HepG2 (cell line): ENCODE results near the gene CTIF. TPM values are rescaled to one million over a fixed set of nuclear protein-coding genes. Genes with fewer than 3 reads are reported as not detected.

Experiments
- CENPX ChIP-seq: sonication (generic); formaldehyde crosslinking; IDR thresholded peaks from 2 replicates; pipeline ENCODE4 v1.9.0; 2021; ENCODE audit warnings: mild to moderate bottlenecking, missing genetic modification reagents, moderate library complexity
- FOXA1 ChIP-seq, 2 experiments: fragments of 450-650 bp in 1 of 2; sonication (generic) in 1 of 2; formaldehyde crosslinking in 1 of 2; IDR thresholded peaks; 2 replicates each; pipeline versions ENCODE4 v1.4.0 to v1.6.1; 2016 to 2020; ENCODE audit warnings: missing genetic modification reagents in 1 of 2
- HNRNPL ChIP-seq: fragments of 200-400 bp; formaldehyde crosslinking; IDR thresholded peaks from 2 replicates; pipeline ENCODE4 v1.6.1; 2017; ENCODE audit warnings: mild to moderate bottlenecking, low read depth, low read length
- MLLT10 ChIP-seq: sonication (generic); formaldehyde crosslinking; IDR thresholded peaks from 2 replicates; pipeline ENCODE4 v1.4.0; 2020; ENCODE audit warnings: missing genetic modification reagents
- NFE2L1 ChIP-seq: sonication (generic); formaldehyde crosslinking; IDR thresholded peaks from 2 replicates; pipeline ENCODE4 v1.4.0; 2020; ENCODE audit warnings: missing genetic modification reagents, mild to moderate bottlenecking, borderline replicate concordance
- NRL ChIP-seq: sonication (generic); formaldehyde crosslinking; IDR thresholded peaks from 2 replicates; pipeline ENCODE4 v1.5.0; 2020; ENCODE audit warnings: missing genetic modification reagents, mild to moderate bottlenecking, moderate library complexity, borderline replicate concordance
- PRDM15 ChIP-seq: sonication (generic); formaldehyde crosslinking; IDR thresholded peaks from 2 replicates; pipeline ENCODE4 v1.4.0; 2020; ENCODE audit warnings: missing genetic modification reagents
- SUZ12 ChIP-seq: fragments of 150-350 bp; IDR thresholded peaks from 2 replicates; pipeline ENCODE4 v1.6.1; 2014; ENCODE audit warnings: low read depth, low read length
- TRIM22 ChIP-seq: fragments of 450-650 bp; IDR thresholded peaks from 2 replicates; pipeline ENCODE4 v1.6.1; 2017
- ZBTB34 ChIP-seq: sonication (generic); formaldehyde crosslinking; IDR thresholded peaks from 2 replicates; pipeline ENCODE4 v1.8.0; 2022; ENCODE audit warnings: mild to moderate bottlenecking, missing genetic modification reagents
- ZFX ChIP-seq: sonication (generic); formaldehyde crosslinking; IDR thresholded peaks from 2 replicates; pipeline ENCODE4 v1.4.0; 2020; ENCODE audit warnings: mild to moderate bottlenecking, low read depth, missing genetic modification reagents, moderate library complexity
- ZNF503 ChIP-seq: sonication (generic); formaldehyde crosslinking; IDR thresholded peaks from 2 replicates; pipeline ENCODE4 v1.4.0; 2020; ENCODE audit warnings: missing genetic modification reagents
- ZNF713 ChIP-seq: sonication (generic); formaldehyde crosslinking; IDR thresholded peaks from 2 replicates; pipeline ENCODE4 v1.4.0; 2020; ENCODE audit warnings: mild to moderate bottlenecking, missing genetic modification reagents
- ZNF75D ChIP-seq: sonication (generic); formaldehyde crosslinking; IDR thresholded peaks from 2 replicates; pipeline ENCODE4 v1.8.1; 2023; ENCODE audit warnings: missing genetic modification reagents, mild to moderate bottlenecking, borderline replicate concordance
- polyA plus RNA-seq, 8 experiments: library from polyadenylated mRNA; depleted of rRNA in 3 of 8; stranded (reverse) in 7 of 8; unstranded in 1 of 8; fragments of >200 nt; fragmentation: Illumina TruSeq in 4 of 8; extraction: Trizol in 4 of 8; gene quantifications; 2 replicates each; pipeline versions ENCODE4 v1.2.1 to v1.2.3, GENCODE V29; 2011 to 2016; ENCODE audit warnings: low read depth in 4 of 8, missing spikeins in 1 of 8, mixed read lengths in 1 of 8; ENCODE audit not compliant: insufficient read depth in 1 of 8
- total RNA-seq, 5 experiments: library from RNA; depleted of rRNA; stranded (reverse); fragments of >200 nt; fragmentation: Illumina TruSeq; extraction: Trizol; gene quantifications; 2 replicates each; pipeline ENCODE4 v1.2.3, GENCODE V29; 2016; ENCODE audit warnings: low read depth in 1 of 5
- TF ChIP-seq, protein P1 (sequence below): IDR thresholded peaks from 2 replicates; pipeline ENCODE4 v1.6.1; 2016; ENCODE audit warnings: missing compliant biosample characterization, missing genetic modification reagents, borderline replicate concordance
- TF ChIP-seq, protein P2 (sequence below): sonication (generic); formaldehyde crosslinking; IDR thresholded peaks from 2 replicates; pipeline ENCODE4 v1.8.0; 2022; ENCODE audit warnings: low read depth, missing genetic modification reagents

CTIF gene
- total and polyA plus RNA-seq, 2 of the 13 experiments (the other 11 are each of a cell fraction or from before 2014, with no cell fraction given), result 18.2 to 28.0 TPM

DNA sequence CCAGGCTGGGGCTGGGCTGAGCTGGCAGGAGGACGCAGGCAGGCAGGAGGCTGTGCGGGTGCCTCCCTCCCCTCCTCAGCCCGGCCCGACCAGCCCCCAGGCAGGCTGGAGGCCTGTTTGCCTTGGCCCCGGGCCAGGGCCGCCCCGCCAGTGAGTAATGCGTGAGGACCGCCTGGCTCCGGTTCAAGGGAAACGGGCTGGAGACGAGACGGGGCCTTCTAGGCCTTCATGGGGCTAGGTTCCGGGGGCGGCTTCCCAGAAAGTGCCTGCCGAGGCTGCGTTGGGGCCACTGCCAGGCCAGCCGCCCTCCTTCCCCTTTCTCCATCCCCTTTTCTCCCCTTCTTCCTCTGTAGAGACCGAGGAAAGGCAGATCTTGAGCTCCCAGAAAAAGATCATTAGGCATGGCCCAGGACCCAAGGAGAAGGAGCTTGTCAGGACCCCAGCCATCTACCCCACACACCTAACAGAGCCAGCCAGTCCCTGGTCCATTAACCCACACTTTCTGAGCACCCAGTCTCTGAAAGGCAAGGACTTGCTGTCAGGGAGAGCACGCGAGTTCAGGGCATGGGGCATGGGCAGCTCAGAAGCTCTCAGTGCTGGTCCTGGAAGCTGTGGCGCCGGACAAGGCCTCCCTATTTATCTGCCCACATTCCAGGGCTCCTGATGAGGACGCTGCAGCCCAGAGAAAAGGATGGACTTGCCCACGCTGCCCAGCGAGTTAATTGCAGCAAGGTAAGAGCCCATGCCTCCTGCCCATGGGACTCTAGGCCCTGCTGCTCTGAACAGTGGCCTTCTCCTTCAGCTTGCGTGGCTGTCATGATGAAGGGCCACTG is 363.4 kb downstream of the CTIF start (continued):
- TF ChIP-seq NRL (CRISPR knock-in tag) (no peak), ZNF503 (CRISPR knock-in tag) (peak; percentile 67; the same call in 1 of the 2 replicates), SUZ12 (no peak), ZFX (CRISPR knock-in tag) (peak; percentile 98), HNRNPL (peak; percentile 66; the same call in 1 of the 2 replicates), ZBTB34 (CRISPR knock-in tag) (no peak), ZNF75D (no peak), MLLT10 (CRISPR knock-in tag) (no peak), PRDM15 (0 out of 2 replicates have a peak, but pooled peaks have one; percentile 31), NFE2L1 (CRISPR knock-in tag) (0 out of 2 replicates have a peak, but pooled peaks have one; percentile 28), TRIM22 (no peak), CENPX (CRISPR knock-in tag) (no peak), ZNF713 (CRISPR knock-in tag) (0 out of 2 replicates have a peak, but pooled peaks have one; percentile 31), FOXA1 (IDR thresholded peaks at IDR 0.05) (no peak), FOXA1 (CRISPR knock-in tag; IDR thresholded peaks at IDR 0.05) (peak; percentile 99)
- TF ChIP-seq, protein P1, sequence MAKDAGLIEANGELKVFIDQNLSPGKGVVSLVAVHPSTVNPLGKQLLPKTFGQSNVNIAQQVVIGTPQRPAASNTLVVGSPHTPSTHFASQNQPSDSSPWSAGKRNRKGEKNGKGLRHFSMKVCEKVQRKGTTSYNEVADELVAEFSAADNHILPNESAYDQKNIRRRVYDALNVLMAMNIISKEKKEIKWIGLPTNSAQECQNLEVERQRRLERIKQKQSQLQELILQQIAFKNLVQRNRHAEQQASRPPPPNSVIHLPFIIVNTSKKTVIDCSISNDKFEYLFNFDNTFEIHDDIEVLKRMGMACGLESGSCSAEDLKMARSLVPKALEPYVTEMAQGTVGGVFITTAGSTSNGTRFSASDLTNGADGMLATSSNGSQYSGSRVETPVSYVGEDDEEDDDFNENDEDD (CRISPR knock-in tag), result peak; percentile 75; the same call in 1 of the 2 replicates
- TF ChIP-seq, protein P2, sequence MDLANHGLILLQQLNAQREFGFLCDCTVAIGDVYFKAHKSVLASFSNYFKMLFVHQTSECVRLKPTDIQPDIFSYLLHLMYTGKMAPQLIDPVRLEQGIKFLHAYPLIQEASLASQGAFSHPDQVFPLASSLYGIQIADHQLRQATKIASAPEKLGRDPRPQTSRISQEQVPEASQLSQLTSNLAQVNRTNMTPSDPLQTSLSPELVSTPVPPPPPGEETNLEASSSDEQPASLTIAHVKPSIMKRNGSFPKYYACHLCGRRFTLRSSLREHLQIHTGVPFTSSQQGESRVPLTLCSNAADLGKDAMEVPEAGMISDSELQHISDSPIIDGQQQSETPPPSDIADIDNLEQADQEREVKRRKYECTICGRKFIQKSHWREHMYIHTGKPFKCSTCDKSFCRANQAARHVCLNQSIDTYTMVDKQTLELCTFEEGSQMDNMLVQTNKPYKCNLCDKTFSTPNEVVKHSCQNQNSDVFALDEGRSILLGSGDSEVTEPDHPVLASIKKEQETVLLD (CRISPR knock-in tag), result no peak
